Activated T-cell treated with anti-CD3 and anti-CD28 coated beads for 4 hours (primary cell): ENCODE data around the gene VWA2.

Source experiments
- DNase-seq: peaks from one replicate; pipeline ENCODE4 v3.0.0-alpha.2; 2020

The VWA2 gene

DNA sequence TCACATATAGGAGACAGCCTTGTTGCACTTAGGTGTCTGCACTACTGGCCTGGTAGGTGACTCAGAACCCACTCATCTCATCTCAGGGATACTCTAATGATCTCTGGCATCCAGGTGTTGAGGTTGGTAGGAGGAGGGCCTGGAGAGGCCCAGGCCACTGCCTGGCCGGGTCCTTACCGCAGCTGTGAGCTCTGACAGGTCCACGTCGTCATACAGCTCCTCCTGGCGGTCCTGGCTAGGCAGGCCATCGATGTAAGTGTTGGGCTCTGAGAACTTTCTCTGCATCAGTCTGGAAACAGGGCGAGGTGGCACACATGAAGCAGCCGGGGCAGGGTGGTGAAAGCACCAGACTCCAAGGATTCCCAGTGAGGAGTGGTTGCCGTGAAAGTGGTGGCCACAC lies 62.1 kb downstream of the VWA2 start:
- no peak for DNase-seq

DNA sequence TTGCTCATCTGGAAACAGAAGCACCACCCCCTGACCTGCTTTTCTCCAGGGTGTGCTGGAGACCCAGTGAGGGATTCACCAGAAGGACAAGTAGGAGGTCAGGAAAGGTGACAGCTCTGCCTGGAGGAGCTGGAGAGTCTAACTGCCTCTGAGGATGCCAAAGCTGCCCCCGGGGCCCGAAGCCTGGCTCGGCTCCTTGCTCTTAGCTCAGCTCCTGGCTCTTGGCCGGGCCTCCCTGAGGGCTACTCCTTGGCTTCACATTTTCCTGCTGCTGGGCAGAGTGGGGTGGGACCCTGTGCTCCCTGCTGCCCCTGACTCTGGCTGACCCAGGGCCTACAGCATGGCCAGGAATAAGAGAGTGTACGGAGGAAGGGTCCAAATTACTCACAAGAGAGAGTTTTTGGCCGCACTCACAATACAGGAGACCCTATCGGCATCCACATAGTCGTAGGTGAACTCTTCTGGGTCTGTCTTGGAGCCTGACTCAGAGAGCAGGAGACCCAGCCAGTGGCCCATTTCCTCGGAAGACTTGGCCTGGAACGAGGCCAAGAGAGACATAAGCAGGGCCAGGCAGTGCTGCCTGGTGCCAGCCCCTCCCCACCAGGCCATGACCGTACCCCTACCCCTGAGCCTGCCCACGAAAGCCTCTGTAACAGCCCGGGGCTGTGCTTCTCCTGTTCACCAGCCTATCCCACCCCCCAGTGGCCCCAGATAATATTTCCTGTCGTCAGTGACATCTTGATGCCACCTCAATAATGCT lies 63.1 kb downstream of the VWA2 start:
- no peak for DNase-seq

DNA sequence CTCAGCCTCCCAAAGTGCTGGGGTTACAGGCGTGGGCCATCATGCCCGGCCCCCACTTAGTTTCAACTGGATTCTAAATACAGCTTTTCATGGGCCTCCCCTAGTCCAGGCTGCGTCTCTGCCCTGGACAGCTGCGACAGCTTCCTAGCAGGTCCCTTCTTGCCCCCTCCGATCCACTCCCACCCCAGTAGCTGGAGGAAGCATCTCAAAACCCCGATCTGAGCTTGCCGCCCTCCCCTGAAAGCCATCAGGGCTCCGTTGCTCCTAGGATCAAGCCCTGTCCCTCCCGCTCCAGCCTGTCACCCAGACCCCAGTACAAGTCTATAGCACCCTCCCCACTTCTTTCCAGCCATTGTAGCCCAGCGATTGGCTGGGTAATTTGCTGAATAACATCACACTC lies 64.5 kb downstream of the VWA2 start:
- no peak for DNase-seq

DNA sequence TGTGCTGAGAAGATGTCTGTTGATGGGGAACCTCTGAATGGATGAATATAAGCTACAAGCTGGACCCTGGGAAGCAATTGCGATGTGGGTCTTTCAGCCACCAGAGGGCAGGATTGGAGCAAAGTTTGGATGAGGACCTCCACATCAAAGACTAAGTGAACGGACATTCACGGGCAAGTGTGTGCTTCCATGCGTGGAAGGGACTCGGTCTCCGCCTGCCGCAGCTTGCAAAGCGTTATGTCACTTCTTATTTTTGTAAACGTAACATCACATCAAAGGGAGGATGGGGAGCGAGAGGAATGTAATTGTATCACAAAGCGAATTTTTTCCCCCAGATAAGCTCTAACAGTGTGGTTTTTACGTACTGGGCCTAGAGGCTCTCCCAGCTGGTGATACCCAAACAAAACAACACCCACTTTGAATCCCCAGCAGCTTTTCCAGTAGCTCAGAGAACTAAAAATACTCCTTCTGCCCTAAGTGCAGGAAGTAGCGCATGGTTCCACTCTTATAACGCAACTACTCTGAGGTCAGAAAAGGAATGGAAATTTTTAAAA lies 65.0 kb downstream of the VWA2 start:
- DNase-seq: peak; percentile 62

DNA sequence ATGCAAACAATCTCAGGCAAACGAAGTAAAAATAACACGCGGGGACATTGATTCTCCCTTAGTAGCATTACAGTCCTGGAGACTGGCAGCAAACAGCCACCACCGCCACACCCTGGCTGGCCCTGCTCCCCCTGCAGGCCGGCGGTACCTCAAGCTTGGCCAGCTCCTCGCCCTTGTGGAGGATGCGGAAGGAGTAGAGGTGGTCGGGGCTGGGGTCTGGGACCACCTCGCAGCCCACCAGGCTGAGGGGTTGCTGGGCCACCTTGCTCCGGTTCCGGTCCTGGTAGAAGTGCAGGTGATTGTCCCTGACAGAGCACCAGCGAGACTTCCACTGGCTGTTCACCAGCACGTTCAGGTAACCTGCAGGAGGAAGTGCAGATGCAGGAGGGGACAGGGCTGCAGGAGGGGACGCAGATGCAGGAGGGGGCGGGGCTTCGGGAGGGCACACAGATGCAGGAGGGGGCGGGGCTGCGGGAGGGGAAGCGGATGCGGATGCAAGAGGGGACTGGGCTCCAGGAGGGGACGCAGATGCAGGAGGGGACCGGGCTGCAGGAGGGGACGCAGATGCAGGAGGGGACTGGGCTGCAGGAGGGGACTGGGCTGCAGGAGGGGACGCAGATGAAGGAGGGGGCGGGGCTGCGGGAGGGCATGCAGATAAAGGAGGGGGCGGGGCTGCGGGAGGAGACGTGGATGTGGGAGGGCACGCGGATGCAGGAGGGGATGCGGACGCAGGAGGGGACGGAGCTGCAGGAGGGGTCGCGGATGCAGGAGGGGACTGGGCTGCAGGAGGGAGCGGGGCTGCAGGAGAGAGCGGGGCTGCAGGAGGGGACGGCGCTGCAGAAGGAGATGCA lies 65.7 kb downstream of the VWA2 start:
- peak; percentile 25 for DNase-seq

DNA sequence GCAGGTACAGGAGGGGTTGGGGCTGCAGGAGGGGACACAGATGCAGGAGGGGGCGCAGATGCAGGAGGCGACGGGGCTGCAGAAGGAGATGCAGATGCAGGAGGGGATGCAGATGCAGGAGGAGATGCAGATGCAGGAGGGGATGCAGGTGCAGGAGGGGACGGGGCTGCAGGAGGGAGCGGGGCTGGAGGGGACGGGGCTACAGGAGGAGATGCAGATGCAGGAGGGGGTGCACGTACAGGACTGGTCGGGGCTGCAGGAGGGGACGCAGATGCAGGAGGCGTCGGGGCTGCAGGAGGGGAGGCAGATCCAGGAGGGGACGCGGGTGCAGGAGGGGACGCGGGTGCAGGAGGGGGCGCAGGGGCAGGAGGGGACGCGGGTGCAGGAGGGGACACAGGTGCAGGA lies 66.5 kb downstream of the VWA2 start:
- no peak for DNase-seq

DNA sequence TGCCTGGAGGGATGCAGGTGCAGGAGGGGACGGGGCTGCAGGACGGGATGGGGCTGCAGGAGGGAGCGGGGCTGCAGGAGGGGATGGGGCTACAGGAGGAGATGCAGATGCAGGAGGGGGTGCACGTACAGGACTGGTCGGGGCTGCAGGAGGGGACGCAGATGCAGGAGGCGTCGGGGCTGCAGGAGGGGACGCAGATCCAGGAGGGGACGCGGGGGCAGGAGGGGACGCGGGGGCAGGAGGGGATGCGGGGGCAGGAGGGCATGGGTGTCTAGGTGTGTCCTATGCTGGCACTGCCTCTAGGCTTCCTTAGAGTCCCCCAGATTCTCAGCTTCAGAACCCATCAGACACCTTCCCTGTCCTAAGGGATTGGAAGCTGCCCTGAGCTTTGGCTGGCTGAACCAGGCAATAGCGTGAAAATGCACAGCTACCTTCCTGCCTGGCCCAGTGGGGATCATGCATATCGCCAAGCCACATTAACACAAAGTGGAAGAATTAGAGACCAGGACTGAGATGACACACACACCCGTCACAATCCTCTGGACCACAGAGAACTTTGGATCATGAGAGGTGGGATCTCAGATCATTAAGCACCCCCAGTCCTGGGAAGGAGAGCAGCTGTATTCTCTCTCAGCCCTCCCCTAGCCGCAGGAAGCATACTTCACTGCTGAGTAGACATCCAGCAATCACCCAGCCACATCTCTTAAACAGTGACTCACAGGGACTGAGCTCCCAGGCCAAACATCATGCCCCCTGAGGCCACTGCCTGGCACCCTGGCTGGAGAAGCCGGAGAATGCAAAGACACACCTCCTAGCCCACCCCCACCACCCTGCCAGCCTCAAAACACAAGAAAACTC lies 67.3 kb downstream of the VWA2 start:
- DNase-seq: no peak

DNA sequence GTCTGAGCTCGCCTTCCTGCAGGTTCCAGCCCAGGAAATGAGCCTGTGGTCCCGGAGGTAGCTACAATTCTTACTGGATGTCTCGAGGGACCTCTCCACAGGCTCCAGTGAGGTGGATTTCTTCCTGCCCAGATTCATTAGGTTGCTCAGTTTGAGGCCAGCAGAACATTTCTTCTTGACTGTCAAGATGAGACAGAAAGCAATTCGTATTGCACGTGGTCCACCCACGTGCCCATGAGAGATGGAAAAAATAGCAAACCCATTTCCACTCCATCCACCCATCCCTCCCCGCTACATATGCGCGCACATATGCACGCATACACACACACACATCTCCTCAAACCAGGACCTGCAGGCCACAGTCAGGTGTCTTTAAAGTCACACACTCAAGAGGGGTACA lies 68.7 kb downstream of the VWA2 start:
- no peak for DNase-seq

DNA sequence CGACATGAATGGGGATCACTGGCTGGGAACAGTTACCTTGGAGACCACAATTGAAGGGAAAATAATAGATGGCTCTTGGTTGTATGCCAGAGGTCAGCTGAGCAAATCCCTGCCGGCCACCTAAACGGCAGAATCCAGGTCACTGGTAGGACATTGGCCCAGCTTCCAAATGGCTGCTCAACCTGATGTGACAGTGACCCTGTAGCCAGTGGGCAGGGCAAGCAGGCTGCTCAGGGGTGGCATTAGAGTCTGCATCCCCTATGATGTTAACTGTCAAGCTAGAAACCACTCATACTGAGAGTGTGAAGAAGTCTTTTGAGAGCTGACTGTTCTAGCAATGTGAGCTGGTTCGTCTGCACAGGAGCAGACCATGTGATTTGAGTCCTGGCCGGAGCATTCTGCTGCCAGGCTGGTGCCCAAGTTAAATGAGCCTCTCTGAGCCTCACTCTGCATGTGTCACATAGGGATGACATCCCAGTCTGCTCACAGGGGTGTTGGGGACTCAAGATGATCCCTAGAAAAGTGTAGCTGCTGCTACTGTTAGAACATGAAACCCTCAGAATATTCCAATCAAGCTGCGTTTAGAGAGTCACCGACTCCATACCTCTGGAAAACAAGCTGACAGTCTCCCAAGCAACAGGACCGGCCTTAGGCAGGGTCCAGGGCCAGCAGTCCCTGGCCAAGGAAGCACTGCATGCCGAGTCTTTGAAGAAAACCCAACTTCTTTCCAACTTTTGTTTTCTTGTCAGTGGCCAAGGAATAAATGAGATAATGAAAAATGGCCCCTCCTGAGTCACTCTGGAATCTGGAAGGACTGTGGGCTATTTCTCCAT lies 69.7 kb downstream of the VWA2 start:
- DNase-seq: no peak

DNA sequence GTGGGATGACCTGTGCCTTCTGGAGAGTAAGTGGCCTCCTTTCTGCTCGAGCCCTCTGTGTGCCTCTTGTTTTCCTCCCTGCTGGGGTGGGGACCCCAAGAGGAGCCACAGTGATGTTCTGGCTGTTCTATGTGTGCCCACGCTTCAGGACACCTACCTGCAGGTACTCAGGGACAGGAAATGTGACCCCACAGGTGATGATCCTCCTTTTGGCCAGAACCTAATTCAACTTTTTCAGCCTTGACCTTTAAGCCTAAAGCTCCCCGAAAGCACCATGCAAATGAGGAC lies 70.3 kb downstream of the VWA2 start:
- no peak for DNase-seq

DNA sequence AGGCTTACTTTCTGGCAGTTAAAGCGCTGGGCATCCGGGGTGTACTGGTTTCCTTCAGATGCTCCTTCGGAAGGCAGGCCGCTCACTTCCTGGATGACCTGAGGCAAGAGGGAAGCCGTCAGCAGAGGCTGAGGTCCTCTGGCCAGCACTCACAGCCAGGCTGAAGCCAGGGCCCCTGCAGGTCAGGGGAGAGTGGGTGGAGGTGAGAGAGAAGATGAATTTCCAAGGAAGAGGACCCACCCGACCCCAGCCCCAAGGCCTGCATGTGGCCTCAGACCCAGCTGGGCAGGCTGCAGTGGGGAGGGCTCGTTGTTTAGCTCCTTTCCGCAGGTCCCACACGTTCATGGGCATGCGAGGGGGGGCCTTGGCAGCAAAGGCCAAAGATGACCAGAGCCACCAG lies 71.3 kb downstream of the VWA2 start:
- no peak for DNase-seq

DNA sequence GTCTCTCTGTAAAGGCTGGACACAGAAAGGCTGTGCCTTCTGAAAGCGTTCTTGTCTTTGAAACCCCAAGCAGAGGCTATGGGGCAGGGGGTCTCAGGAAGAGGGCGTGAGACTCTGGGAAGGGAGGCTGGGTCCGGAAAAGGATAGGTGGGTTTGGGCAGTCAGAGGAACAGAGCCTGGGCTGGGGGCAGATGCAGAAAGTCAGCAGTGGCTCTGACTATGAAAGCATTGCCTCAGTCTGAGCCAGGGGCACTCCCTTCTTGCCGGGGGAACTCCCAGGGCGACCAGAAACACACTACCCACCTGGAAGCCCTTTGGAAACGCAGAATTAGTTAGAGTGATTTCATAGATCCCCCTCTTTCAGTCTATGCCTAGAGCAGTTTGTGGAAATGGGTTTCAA lies 72.0 kb downstream of the VWA2 start:
- no peak for DNase-seq

DNA sequence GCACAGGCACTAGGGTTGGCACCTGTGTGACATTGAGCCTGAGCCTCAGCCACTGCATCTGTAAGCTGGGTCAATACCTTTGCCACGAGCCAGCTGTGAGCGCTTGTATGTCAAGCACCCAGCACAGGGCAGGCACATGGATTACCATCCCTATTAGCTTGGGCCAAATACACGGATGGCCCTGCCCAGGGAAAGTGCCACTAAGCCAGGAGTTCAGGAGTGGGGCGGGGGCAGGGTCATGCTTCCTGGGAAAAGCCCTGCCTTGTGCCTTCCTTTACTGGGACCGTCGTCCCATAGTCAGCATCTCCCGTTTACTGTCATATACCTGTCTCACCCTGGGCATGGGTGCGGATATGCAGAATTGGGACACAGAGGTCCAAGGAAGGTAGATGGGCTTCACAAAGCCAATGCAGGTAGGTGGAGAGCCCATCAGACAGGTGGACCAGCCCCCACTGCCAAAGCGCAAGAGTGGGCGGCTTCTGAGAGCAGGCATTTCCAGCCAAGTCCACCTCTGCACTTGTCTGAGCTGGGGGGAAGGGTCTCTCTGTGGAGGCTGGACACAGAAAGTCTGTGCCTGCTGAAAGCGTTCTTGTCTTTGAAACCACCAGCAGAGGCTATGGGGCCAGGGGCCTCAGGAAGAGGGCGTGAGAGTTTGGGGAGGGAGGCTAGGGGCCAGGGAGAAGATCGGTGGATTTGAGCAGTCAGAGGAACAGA lies 72.6 kb downstream of the VWA2 start:
- DNase-seq: no peak

DNA sequence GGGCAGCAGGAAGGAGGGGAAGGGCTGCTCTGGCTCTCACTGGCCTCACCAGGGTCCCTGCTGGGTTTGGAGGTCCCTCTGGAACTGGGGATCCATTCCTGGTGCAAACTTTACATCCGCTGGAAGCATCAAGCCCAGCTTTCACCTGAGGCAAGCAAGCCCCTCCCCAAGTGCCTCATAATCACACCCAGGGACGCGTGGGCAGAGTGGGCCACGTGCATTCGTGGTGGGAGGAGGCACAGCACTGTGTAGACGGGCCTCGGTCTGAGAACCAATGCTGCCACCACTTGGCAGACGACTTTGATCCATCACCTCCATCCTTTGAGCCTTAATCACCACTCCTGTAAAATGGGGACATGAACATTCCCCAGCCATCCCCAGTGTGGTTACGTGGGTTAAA lies 74.1 kb downstream of the VWA2 start:
- DNase-seq: no peak

DNA sequence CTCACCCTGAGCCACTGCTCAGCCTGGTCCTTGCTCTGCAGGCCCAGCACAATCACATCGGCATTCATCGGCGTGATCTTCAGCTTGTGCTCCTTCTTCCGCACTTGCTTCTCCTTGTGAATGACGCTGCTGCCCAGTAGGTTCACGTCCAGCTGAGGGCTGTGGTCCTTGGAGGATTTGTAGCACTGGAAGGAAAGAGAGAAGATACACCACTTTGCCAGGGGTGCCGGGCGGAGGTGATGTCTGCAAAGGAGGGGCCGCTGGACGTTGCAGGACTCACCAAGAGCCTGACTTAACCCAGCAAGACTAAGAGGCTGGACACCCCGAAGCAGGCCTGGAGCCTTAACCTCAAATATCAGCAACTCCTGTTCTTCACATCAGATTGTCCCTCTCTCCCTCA lies 74.8 kb downstream of the VWA2 start:
- DNase-seq: no peak

DNA sequence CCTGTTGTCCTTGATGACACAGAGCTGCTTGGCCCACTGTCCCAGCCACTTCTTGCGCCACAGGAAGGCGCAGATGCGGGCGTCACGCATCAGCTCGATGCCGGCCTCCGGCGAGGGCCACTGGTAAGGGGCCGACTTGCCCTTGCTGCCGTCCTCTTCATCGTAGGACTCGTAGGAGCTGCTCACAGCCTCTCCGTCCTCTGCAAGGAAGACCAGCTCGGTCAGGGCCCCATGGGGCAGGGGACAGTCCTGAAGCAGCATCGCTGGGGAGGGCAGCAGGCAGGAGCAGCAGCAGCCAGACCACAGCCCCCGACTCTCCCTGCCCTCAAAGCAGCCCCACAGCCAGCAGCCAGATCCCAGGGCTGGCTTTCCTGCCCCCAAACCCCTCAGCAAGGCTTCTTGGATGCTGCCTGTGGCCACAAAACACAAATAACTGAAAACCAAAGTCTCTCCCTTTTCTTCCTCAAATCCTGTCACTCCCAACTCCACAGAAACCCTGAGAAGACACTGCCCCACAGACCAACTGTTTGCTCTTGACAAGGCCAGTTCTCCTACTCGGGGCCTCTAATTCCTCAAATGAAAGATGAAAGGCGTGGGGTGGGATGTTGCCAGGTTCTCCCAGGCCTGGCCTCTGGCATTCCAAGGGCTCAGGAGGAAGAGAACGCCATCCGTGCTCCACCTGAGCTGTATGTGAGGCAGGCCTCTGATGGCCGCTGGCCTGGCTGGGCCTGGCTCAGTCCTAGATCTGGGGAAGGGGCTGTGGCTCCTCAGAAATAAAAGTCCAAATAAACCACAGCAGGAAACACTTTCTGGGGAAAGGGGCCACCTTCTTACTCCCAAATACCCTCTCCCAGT lies 76.7 kb downstream of the VWA2 start:
- no peak for DNase-seq

DNA sequence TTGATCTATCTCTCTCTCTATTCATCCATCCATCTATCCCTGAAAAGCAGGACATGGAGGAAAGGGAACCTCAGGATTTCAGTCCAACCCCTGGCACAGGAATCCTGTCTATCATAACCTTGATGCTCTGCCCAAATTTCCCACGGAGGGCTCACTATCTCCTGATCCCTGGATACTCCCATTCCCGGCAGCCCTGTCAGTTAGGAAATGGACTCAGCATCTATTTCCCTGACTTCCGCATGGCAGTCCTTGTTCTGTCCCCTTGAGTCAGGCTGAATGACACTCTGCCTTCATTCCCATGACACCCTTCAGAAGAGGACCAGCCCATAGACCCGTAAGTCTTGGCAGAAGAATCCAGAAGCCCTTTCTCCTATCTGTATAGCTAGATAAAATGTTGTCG lies 77.7 kb downstream of the VWA2 start:
- no peak for DNase-seq

DNA sequence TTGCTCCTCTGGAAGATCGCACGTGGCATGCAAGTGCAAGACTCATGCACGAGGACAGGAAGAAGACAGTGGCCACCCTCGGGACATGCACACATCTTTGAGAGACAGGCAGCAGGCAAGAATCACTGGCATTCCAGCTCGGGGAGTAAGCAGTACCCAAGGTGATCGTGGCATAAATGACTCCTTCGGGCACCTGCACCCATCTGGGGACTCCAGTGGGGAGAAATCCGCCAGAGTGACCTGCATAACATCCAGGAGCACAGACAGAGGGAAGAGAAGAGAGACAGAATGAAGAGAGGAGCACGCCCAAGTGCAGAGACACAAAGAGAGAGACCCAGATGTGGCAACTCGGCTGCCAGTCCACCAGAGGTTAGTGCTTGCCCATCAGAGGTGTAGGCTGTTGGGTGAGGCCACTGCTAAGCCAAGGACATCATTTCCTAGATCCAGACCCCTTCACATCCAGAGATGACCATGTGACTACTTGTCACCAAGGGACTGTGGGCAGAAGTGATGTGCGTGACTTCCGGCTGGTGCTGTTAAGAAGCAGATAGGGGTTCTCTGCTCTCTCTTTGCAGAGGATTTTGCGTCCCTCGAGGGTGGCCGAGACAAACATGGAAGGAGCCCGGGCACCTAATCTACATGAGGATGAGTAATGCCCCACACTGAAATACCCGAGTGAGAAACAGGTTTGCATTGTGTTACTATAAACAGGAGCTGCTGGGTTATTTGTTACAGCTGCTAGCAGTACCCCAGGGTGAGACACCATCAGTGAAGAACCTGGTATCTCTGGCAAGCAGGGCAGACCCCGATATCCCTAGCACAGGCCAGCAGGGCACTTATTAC lies 80.6 kb downstream of the VWA2 start:
- DNase-seq: no peak

DNA sequence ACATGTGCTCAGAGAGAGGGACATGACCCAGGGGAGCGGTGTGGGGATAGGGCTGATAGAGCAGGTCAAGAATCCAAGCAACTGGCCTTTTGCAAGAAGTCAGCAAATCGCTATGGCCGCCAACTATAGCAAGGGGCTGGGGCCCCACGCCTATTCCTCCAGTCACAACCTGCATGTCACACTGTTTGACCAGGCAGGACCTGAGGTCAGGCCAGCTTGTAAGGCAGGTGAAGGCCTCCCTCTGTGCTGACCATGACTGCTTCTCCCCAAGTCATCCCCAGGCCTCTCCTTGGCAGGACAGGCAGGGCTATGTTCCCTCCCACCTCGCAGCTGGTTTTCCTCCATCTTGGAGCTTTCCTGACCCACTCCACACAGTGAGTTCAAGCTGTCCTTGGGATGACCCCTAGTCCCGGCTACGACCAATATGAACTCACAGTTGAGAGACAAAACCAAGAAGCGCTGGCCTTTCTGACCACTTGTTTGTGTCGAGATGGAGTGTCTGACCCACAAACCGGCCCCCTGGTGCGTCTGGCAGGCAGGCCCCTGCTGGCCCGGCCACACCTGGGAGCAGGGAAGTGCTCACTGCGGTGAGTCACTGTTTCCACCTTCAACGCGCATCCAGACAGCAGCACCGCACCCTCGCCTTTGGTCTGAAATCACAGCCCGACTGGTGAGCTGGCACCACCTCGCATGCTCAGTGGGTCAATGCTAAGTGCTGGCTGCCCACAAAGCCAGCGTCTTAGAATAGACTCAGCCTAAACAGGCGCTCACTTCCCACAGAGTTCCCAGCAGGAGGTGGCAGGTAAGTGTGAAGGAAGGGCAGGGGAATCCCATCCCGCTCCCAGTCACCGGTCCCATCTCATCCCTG lies 81.4 kb downstream of the VWA2 start:
- no peak for DNase-seq
